Cardiac fibroblast (primary cell): ENCODE data around the gene DHX34.

Source experiments
- DNase-seq, 2 donors: peaks; one replicate each; pipeline versions ENCODE4 v3.0.0 to v3.0.0-alpha.2; 2010; ENCODE audit warnings: low read depth in 2 of 2
- H3K4me3 ChIP-seq, 2 donors: replicated peaks in 1 of 2; 1 replicate in 1 of 2; 2 replicates in 1 of 2; pipeline ENCODE4 v1.5.1; 2011; ENCODE audit warnings: low read depth in 2 of 2, low read length in 2 of 2, mild to moderate bottlenecking in 2 of 2, moderate library complexity in 1 of 2
- TF ChIP-seq, protein P1 (sequence below): IDR thresholded peaks from one replicate; pipeline ENCODE4 v1.5.1; 2011; ENCODE audit warnings: low read depth, mild to moderate bottlenecking, low read length, inconsistent platforms

Gene DHX34

DNA sequence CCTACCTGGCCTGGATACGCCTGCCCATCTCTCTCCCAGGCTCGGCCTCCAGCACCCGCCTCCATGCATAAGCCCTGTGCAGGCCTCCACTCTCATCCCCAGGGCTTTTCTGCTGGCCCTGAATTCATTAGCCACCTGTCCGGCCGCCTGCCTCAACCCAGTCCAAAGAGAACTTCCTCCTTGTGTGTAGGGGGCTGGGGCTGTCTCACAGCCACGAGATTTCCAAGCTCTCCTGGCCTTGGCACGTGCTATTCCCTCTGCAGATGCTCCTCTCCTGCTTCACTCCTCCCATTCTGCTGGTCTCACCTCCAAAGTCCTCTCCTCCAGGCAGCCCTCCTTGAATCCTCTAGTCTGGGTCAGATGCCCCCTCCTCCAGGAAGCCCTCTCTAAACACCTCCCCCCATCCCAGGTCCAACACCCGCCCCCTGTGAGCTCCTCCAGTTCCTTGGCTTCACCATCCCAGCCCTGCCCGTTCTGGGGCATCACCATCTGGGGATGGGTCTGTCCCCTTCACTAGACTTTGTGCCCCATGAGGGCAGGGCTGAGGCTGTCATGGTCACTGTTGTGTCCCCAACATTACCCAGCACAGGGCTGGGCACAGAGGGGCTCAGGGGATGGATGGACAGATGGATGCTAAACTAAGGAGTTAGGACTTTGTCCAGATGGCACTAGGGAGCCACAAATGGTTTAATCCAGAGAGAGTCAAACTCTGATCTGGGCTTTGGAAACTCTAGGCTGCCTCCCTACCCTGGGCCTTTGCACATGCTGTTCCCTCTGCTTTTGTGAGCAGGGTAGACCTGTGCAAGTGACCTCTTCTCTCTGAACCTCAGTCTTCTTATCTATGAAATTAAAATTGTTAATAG lies 55.5 kb downstream of the DHX34 start:
- TF ChIP-seq, protein P1, sequence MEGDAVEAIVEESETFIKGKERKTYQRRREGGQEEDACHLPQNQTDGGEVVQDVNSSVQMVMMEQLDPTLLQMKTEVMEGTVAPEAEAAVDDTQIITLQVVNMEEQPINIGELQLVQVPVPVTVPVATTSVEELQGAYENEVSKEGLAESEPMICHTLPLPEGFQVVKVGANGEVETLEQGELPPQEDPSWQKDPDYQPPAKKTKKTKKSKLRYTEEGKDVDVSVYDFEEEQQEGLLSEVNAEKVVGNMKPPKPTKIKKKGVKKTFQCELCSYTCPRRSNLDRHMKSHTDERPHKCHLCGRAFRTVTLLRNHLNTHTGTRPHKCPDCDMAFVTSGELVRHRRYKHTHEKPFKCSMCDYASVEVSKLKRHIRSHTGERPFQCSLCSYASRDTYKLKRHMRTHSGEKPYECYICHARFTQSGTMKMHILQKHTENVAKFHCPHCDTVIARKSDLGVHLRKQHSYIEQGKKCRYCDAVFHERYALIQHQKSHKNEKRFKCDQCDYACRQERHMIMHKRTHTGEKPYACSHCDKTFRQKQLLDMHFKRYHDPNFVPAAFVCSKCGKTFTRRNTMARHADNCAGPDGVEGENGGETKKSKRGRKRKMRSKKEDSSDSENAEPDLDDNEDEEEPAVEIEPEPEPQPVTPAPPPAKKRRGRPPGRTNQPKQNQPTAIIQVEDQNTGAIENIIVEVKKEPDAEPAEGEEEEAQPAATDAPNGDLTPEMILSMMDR: no peak
- H3K4me3 ChIP-seq: no peak overlapping the region
- no peak for DNase-seq

- TF ChIP-seq, protein P1: no peak
- H3K4me3 ChIP-seq: no peak overlapping the region
- no peak for DNase-seq
Observed at GRCh38 chr19:47405197-47405550, 56.1 kb downstream of the DHX34 start.

GRCh38 chr19:47405854-47406417 lies 56.8 kb downstream of the DHX34 start:
- TF ChIP-seq, protein P1: no peak
- no peak for DNase-seq
- no peak overlapping the region for H3K4me3 ChIP-seq

DNA sequence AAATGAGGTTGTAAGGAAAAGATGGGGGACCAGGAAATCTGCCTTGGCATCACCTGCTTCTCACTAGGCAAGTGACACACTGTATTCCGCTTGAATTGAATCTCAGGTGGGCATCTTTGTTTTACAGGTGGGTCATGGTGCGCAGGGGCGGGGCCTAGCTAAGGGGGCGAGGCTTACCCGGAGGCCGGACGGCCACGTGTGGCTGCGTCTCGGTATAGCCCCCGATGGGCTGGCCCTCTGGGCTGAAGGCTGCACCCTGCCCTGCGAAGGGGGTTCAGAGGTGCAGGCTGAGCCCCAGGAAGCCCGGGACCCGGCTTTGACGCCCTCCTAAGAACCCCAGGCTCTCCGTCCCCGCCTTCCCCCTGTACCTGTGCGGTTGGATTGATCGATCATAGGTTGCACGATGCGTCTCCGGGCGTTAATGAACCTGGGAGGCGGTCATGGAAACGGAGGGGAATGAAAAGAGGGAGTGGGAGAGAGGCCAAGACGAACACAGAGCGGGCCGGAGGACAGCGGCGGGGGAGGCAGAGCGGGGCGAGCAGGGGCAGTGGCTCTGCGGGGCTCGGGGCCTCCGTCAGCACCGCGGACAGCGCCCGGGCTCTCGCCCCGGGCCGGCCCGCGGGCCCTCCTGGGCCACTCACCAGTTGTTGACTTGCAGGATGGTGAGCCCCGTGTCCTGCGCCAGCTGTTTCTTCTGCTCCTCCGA lies 57.7 kb downstream of the DHX34 start:
- DNase-seq: no peak
- TF ChIP-seq, protein P1: no peak
- no peak overlapping the region for H3K4me3 ChIP-seq

- no peak overlapping the region for H3K4me3 ChIP-seq
- TF ChIP-seq, protein P1: no peak
- no peak for DNase-seq
Observed at GRCh38 chr19:47407417-47407774, 58.3 kb downstream of the DHX34 start.

- H3K4me3 ChIP-seq: no peak overlapping the region
- no peak for DNase-seq
- TF ChIP-seq, protein P1: no peak
Observed at GRCh38 chr19:47408156-47408938, 59.2 kb downstream of the DHX34 start.
